Ovary (tissue), 9 donors: ENCODE results near the gene MICALL2. TPM values are rescaled to one million over a fixed set of nuclear protein-coding genes. Genes with fewer than 3 reads are reported as not detected.

Source experiments
- DNase-seq, 5 donors: peaks; one replicate each; pipeline ENCODE4 v3.0.0-alpha.2; 2019 to 2020
- H3K27ac ChIP-seq, 2 donors: fragments of 200-600 bp; one replicate each; pipeline versions ENCODE4 v1.5.1 to v1.8.0; 2019 to 2022
- H3K27me3 ChIP-seq: fragments of 200-600 bp; one replicate; pipeline ENCODE4 v1.8.0; 2022
- H3K36me3 ChIP-seq: fragments of 200-600 bp; sonication (generic); one replicate; pipeline ENCODE4 v1.5.1; 2019
- H3K4me1 ChIP-seq: one replicate; pipeline ENCODE4 v1.8.1; 2013; ENCODE audit warnings: mild to moderate bottlenecking, moderate library complexity; ENCODE audit not compliant: insufficient read depth
- H3K4me3 ChIP-seq: fragments of 200-600 bp; sonication (generic); one replicate; pipeline ENCODE4 v1.5.1; 2017
- H3K9me3 ChIP-seq, 2 donors: fragments of 200-600 bp in 1 of 2; sonication (generic) in 1 of 2; one replicate each; pipeline versions ENCODE4 v1.5.1 to v1.8.1; 2013 to 2019; ENCODE audit warnings: mild to moderate bottlenecking in 1 of 2, moderate library complexity in 1 of 2
- CTCF ChIP-seq, 3 donors: fragments of 450-650 bp in 2 of 3; fragments of 200-600 bp in 1 of 3; IDR thresholded peaks; one replicate each; pipeline versions ENCODE4 v1.5.1 to v1.8.0; 2016 to 2022; ENCODE audit warnings: antibody characterized with exemption in 3 of 3, mild to moderate bottlenecking in 1 of 3
- EP300 ChIP-seq: sonication (generic); formaldehyde crosslinking; IDR thresholded peaks from one replicate; pipeline ENCODE4 v1.6.1; 2017; ENCODE audit warnings: antibody characterized with exemption
- POLR2A ChIP-seq: fragments of 450-650 bp; IDR thresholded peaks from one replicate; pipeline ENCODE4 v1.6.1; 2017; ENCODE audit warnings: antibody characterized with exemption, mild to moderate bottlenecking, moderate library complexity
- WGBS, 3 donors: extraction: QIAGEN DNeasy Blood & Tissue Kit in 1 of 3; methylation state at CpG; one replicate each; pipeline versions ENCODE4 v1.1.5 to v1.1.7; 2013 to 2017; 5-methylcytosine and 5-hydroxymethylcytosine counted together
- intact Hi-C, 4 donors: fragments of 100-400 bp; cut with DNase I; formaldehyde crosslinking; loops; one replicate each; pipeline versions ENCODE4 v1.11.0 to v1.15.1; 2022 to 2023
- polyA plus RNA-seq, 2 donors: library from polyadenylated mRNA; stranded (reverse); fragments of 200-250 nt in 1 of 2; fragments of 350-450 nt in 1 of 2; fragmentation: Illumina TruSeq in 1 of 2; extraction: RNeasy Lipid Tissue Mini Kit (QIAGEN cat#74804) in 1 of 2; gene quantifications; one replicate each; pipeline ENCODE4 v1.2.3, GENCODE V29; 2013 to 2014
- total RNA-seq, 7 donors: library from RNA; depleted of rRNA in 2 of 7; stranded (reverse); fragments of >200 nt in 2 of 7; fragmentation: NEBNext Ultra II Directional in 3 of 7; extraction: Animal tissue kit (Norgen Biotek cat#: 25700) in 3 of 7; gene quantifications; one replicate each; pipeline versions ENCODE4 v1.1.0 to v1.2.4, GENCODE V29; 2016 to 2023
- donor health status: DM: no; HTN: no; CAD: no; lungs with moderate emphysema.
- donor health status: DM: no; HTN: no; CAD: no.
- donor health status: Bipolar disorder and iron deficiency.
- donor health status: DM: yes; HTN: yes; CAD: no.
- donor health status: DM: no; HTN: no; CAD: no.
- donor health status: DM: yes; HTN: yes; CAD: no.

Gene MICALL2
- total and polyA plus RNA-seq, 9 donors = 0.95 to 13.4 (median 6.5) TPM

- Histone ChIP-seq H3K4me1 (no peaks in the 10 kb centered on the region), H3K27me3 (no peaks in the 10 kb centered on the region), H3K4me3 (no peak overlapping the region), H3K36me3 (no peaks in the 10 kb centered on the region), H3K27ac (no peak overlapping the region), H3K9me3 (no peaks in the 10 kb centered on the region)
- DNase-seq = no peak
- intact Hi-C loops = loop anchor here in 1 of 4 donors (10.0 kb wide), 1 partner anchor 209 kb away; no protein-coding TSS in a partner anchor
- 88 to 93% (median 91%) methylated on average over 35 of the region's 35 CpGs for WGBS, 3 donors
- TF ChIP-seq EP300 = no peak
- TF ChIP-seq CTCF (IDR thresholded peaks at IDR 0.05) = no peak
- TF ChIP-seq POLR2A = no peak
These were observed 25.0 kb downstream of the MICALL2 start for GRCh38 chr7:1434165-1434718.

GRCh38 chr7:1433128-1433920 lies 25.9 kb downstream of the MICALL2 start:
- no peak for TF ChIP-seq POLR2A
- no peak for TF ChIP-seq EP300
- TF ChIP-seq CTCF (IDR thresholded peaks at IDR 0.05) = no peak
- no peak for DNase-seq
- no peak overlapping the region for H3K27ac ChIP-seq
- intact Hi-C loops = loop anchor here in 1 of 4 donors (10.0 kb wide), 1 partner anchor 209 kb away; no protein-coding TSS in a partner anchor
- no peaks in the 10 kb centered on the region for H3K4me1 ChIP-seq
- H3K27me3 ChIP-seq = no peaks in the 10 kb centered on the region
- H3K4me3 ChIP-seq = no peak overlapping the region
- H3K9me3 ChIP-seq = no peaks in the 10 kb centered on the region
- 69 to 80% (median 71%) methylated on average over 20 to 25 of the region's 25 CpGs for WGBS, 3 donors
- no peaks in the 10 kb centered on the region for H3K36me3 ChIP-seq

- WGBS, 3 donors = 14 to 18% (median 16%) methylated on average over 29 to 30 of the region's 30 CpGs
- Histone ChIP-seq H3K27ac (no peak overlapping the region), H3K36me3 (no peaks in the 10 kb centered on the region), H3K4me3 (no peak overlapping the region), H3K4me1 (no peaks in the 10 kb centered on the region), H3K27me3 (no peaks in the 10 kb centered on the region), H3K9me3 (no peaks in the 10 kb centered on the region)
- DNase-seq = peak; percentile 40 to 79 (median 77)
- intact Hi-C loops = loop anchor here in 1 of 4 donors (10.0 kb wide), 1 partner anchor 208 kb away; no protein-coding TSS in a partner anchor
- peak; percentile 61 to 94 (median 74) for TF ChIP-seq CTCF (IDR thresholded peaks at IDR 0.05)
- no peak for TF ChIP-seq EP300
These were observed 26.7 kb downstream of the MICALL2 start for GRCh38 chr7:1432411-1433082.

- Histone ChIP-seq H3K27ac (no peak overlapping the region), H3K4me1 (no peaks in the 10 kb centered on the region), H3K4me3 (no peak overlapping the region), H3K9me3 (no peaks in the 10 kb centered on the region), H3K36me3 (no peaks in the 10 kb centered on the region), H3K27me3 (no peaks in the 10 kb centered on the region)
- DNase-seq = no peak
- WGBS, 3 donors = 27 to 44% (median 29%) methylated on average over 16 to 22 of the region's 22 CpGs
- intact Hi-C loops = loop anchor here in 1 of 4 donors (10.0 kb wide), 1 partner anchor 207 kb away; no protein-coding TSS in a partner anchor
- TF ChIP-seq CTCF (IDR thresholded peaks at IDR 0.05) (no peak), POLR2A (no peak), EP300 (no peak)
These were observed 27.5 kb downstream of the MICALL2 start for GRCh38 chr7:1431634-1432380.
